Measurements from ENCODE around the gene PPP1R7.
A peak's percentile ranks its signal among the peaks of the same experiment; 100 is the strongest.

The PPP1R7 gene

DNA sequence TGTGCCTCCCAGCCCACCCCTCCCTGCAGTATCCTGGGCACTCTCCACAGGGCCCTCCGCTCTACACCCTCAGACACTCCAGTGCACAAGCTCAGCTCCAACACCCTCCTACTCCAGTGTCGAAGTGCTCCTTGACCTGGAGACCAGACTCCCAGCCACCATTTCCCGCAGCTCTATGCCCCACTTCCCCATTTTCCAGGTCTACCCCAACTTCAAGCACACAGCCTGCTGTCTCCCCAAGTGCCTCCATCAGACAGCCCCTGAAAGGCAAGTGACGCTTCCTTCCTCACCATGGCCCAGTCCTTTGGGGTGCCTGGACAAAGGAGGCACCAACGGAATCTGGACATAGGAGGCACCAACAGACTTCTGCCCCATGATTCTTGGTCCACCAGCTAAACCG, 8.2 kb upstream of the PPP1R7 start:
- DNase-seq, result no peak

DNA sequence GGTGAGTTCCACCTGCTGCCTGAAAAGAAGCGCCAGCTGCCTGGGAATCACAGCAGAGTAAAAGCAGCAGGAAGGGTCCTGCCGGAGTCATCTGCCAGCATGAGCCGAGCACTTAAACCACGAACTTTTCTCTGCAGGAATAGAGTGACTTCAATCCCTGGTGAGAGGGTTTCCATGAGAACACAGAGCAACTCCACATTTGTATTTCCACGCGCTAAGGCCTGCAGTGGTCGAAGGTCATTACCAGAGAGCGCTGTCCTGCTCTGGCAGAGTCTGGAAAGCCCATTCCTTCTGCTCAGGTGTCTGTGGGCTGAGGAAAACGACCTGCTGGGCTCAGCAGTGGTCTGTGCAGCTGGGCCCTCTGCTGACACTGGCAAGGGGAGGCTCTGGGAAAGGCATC, 7.7 kb upstream of the PPP1R7 start:
- no peak for DNase-seq

DNA sequence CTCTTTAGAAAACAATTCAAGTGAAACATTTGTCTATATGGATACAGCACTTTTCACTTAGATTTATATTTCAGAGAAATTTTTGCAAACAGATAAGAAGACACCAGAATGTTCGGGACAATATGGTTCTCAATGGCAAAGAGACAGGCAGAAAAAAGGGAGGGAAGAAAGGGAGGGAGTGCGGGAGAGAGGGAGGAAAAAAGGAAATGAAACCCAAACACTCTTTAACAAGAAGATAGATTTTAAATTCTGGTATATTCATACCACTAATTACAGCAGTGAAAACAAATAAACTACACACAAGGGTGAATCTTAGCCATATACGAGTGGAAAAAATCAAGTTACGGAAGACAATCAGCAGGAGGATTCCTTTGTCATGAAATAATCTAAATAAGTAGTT, 4.0 kb upstream of the PPP1R7 start:
- DNase-seq, result no peak

DNA sequence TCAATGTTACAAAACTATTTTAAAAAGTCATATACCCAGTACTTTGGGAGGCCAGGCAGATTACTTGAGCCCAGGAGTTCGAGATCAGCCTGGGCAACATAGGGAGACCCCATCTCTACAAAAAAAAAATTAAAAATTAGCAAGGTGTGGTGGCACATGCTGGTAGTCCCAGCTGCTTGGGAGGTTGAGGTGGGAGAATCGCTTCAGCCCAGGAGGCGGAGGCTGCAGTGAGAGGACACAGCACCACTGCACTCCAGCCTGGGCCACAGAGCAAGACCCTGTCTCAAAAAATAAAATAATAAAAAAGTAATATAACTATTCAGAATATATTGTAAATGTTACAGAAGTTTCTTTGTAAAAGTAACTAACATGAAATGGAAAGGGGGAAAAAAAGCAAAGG, 2.9 kb upstream of the PPP1R7 start:
- DNase-seq, result no peak

DNA sequence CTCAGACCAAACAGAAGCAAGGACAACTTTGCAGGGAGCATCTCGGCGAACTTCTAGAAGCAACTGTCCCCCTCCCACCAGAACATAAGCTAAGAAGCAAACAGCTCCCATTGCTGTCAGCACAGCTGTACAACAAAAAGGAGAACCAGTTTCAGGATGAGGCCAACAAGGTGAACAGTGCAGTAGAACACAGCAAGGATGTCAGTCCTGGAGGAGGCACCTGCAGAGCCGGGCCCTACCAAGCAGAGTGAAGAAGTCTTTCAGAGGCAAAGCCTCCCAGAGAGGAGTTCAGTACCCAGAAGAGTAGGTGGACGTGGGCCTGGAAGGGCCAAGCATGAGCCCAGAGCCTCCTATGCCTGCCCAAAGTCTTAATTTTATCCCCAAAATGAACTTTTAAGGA, 2.0 kb upstream of the PPP1R7 start:
- DNase-seq, result no peak

DNA sequence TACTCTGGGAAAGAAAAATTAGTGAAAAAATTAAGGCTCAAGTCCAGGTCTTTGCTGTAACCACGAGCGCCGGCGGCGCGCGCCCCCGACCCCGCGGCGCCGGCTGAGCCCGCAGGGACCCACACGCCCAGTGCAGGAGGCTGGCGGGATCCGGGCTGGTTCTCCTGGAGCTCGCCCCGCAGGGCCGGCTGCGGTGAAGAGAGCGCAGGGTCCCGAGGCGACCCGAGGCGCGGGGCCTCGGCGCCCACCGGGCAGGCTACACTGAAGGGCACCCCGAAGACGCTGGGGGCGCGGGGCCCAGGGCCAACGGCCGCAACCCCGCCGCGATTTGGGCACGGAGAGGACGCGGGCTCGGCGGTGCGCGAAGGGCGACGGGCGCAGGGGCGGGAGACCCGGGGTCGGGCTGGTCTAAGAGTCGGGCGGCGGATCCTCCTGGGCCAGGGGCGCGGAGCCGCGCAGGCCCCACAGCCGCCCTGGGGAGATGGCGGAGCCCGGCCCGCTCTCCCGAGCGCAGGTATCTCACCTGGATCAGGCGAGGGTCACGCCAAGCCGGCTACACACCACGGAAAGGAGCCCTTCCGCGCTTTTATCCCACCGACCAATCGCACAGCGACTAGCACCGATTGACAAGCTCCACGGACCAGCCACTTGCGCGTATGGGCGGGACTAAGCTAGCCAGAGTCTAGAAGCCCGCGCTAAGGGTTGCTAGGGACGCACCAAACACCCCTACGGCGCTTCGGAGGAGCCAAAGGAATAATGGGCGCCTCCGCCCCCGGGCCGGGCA, 1.2 kb upstream of the PPP1R7 start, which contains the start of gene PASK:
Gene PASK, minus strand, starts transcription at position 582 of the 784 bp plus-strand sequence. CDS start 6,440 bp downstream, outside the sequence.
- DNase-seq, result peak; percentile 64

DNA sequence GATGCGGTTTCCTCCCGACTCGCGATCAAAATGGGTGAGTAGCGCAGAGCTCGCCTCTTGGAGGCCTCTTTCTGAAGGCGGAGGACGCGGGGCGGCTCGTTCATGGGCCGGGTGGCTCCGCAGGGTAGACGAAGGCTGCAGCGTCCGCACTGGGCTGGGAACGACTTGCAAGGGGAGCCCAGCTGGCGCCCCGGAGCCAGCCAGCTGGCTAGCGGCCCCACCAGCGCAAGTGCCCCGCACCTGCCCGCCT, 667 bp upstream of the PPP1R7 start:
- DNase-seq, result no peak

DNA sequence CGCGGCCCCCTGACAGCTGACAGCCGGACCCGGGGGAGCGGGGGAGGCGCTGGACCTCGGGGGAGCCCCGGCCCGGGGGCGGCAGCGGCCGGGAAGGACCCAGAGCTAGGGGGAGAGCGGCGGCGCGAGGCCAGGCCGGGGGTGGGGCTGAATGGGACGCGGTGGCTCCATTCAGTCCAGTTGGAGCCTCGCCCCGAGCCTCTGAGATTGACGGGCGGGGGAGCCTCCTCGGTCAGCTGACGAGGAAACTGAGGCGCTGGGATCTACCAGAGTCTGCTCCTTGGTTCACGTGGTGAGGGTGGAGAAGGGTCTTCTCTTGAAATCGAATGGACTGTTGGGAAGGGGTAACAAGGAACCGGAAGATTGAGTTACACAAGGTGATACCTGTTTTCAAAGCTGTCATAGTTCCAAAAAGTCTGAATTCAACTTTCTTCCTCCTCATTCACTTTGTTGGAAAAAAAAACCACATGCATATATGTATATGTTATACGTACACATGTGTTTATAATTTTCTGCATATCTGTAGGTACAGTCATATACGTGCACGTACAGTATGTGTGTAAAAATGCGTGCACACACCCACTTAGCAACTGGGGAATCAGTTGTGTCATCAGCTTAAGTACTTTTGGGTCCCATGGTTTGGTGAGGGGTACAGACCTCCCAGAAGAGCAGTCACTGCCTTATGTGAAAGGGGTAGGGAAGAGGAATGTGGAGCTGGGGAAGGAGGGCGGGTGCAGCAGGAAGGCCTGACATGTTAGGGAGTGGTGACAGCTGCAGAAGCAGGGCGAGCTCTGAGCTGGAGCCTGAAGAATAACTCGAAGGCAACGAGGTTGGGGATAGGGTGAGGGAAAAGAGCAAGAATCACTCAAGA, 628 bp downstream of the PPP1R7 start:
- no peak for DNase-seq

DNA sequence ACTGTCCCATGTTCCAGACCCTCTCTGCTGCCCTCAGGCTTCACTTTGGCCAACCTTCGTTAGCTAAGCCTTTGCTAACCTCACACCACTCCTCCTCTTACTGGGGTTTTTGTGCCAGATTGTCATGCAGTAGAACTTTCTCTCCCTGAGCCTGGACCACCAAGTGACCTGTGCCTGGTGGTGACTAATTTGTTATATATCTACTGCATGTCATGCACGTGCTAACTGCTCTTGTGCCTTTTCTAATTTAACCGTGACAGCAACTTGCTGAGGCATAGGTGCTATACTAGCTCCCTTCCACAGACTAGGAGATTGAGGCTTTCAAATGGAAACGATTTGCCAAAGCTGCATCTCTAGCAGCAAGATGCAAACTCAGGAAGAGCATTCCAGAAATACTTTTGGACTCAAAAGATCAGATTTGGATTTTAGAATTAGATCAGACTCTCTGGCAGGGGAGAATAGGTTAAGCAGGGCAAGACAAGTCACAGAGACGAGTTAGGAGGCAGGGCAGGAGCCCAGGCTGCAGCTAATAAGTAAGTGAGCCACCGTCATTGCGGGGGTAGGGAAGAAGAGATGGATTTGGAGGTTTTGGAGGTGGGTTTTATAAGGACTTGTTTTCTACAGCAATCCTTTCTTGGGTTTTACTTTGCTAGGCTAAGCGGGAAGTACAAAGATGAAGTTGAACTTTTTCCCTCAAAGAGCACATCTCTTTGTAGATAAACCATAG, 1.8 kb downstream of the PPP1R7 start:
- DNase-seq, result no peak

DNA sequence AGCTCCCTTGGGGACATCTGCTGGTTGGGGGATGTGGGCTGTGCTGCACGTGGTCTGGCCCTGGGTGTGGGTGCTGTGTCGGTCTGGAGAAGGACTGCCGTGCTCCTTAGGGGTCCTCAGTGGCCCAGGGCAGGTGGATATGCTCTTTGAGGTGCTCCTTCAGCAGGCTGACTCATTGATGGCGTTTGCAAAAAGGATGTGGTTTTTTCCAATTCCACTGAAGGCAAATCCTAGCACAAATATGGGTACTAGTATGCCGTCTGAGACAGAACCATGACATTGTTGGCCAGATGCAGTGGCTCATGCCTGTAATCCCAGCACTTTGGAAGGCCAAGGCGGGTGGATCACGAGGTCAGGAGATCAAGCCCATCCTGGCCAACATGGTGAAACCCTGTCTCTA, 3.3 kb downstream of the PPP1R7 start:
- DNase-seq, result no peak

DNA sequence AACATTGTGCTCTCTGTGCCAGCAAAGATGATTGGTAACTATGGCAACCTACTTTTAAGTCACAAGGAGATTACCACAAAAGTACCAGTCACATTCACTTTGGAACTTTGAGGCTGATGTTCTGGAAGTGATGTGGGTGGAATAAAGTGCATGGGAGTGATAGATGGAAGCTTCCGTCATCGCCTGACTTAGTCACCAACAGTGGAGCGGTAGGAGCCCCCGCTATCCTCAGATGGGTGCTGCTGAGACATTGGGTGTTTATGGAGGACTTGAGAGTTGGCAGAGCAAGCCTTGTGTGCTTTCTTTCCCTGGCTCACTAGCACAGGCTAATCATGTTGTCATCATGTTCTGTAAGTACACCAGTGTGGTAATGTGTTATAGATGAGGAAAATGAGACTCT, 4.6 kb downstream of the PPP1R7 start:
- DNase-seq, result no peak

DNA sequence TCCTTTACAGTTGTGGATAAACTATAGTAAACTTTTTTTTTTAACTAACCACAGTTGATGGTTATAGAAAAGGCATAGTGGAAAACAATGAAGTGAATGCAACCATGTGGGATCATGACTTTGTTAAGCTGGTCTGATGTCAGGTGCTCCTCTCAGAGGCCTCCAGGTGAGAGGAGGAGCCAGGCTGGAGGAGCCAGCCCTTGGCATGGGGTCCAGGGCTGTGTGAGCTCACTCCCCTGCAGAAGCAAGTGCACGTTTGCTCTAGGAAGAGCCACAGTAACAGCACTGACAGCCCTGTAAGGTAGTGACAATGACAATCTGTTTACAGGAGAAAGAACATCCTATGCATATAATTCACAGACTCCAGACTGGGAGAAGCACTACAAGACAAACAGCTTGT, 5.7 kb downstream of the PPP1R7 start:
- no peak for DNase-seq

DNA sequence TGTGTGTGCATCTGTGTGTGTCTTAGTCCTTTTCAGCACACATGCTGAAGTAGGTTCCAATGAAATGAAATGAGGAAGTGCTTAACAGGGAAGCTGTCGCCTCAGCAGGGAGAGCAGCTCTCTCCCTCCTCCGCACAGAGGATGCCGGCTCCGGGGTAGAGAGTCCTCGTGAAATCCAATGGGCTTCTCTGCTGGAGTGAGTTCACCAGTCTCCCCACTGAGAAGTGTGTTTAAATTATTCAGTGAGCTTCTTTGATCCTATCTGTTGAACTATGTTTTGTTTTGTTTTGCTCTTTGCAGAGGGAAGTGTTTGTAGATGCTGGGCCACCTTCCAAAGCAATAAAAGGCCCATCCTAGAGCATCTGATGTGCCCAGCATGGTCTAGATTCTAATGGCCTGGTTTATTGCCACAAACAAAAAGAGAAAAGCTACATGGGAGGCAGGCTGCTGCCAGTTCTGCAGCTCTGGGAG, 6.7 kb downstream of the PPP1R7 start:
- no peak for DNase-seq

DNA sequence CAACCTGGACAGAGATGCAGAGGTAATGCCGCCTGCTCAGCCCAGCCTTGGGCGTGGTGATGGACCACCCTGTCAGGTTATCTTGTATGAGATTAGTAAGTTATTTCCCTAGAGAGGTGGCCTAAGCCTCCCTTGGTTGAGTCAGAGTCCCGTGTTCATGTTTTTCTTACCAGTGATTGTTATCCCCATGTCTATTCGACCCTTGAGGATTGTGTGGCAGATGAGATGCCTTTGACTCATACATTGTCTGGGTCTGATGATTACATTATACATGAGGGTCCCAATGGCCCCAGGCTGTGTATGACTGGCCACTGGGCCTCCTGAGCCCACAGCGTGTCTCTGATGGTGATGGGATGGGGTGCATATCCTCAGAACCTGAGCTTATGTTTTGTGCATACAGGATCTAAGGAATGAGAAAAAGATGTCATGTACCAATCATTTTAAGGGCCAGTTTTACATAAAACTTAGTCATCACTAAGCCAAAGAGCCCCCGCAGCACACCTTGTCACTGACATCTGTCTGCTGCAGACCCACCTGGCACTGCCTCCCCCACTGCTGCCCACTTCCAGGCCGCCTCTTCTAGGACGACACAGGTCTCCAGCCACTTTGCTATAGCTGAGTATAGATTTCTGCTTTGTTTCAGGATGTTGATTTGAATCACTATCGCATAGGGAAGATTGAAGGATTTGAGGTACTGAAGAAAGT, 7.7 kb downstream of the PPP1R7 start:
- no peak for DNase-seq

DNA sequence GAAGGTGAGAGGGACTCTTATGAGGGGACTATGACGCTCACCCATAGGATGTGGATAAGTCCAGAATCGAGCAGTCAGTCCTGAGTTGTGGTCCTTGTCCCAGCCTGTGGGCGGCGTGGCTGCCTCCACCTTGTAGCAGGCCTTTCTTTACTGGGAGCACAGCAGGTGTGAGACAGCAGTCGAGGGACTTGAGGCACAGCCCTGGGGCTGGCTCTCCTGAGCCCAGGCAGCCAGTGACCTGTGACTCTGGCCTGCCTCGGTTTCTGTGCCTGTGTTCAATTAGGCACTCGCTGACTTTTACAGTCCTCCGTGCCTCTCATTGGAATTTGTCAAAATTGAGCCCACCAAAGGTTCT, 8.3 kb downstream of the PPP1R7 start:
- DNase-seq, result no peak

DNA sequence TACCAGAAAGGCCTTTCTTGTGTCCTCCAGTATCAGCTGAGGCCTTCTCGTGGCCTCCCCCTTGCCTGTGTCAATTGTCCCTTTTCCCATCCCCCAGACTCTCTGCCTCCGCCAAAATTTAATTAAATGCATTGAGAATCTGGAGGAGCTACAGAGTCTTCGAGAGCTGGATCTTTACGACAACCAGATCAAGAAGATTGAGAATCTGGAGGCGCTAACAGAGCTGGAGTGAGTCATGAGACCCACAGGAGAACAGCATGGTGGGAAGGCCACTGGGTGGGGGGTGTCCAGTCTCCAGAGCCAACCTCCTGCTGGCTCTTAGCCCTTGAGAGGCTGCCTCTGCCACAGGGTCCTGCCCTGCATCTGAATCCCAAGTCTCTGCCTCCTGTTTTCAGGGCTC, 8.8 kb downstream of the PPP1R7 start:
- DNase-seq, result no peak

DNA sequence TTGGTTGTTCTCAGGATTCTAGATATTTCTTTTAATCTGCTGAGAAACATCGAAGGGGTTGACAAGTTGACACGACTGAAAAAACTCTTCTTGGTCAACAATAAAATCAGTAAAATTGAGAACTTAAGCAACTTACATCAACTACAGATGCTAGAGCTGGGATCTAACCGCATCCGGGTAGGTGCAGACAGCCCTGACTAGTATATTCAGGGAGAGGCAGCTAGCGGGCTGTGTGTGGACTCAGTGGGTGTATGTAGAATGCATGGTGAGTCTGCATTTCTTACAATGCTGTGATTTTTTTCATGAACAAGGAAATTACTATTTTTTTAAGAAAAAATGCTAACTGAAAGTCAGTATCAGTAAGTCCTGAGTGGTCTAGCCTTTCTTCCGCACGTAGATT, 10.1 kb downstream of the PPP1R7 start:
- no peak for DNase-seq

DNA sequence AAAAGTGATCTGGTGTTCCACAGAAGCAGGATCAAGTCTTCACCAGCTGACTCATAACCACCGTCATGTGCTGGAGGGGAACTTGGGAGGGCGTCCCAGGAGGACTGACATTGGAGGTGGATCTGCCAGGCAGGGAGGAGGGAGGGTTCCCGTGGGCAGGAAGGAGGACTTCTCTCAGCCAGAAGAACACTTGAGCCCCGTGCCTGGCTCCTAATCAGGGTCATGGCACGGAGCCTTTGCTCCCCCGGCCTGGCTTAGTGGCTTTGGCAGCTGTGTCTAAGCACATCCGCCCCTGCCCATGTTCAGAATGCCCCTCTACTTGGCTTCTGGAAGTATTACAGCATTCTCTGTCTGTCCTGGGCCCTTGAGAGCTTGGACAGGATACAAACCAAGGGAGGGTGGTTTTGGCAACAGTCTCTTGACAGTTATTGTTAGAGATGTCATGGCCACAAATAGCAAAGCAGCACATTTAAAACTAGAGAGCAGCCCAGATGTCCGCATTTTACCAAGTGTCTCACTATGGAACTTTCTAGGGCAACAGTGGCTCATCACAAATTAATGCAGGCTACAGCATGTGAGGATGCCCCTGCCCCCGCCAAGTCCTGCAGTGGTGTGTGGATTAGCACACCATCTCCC, 11.5 kb downstream of the PPP1R7 start:
- DNase-seq, result no peak

DNA sequence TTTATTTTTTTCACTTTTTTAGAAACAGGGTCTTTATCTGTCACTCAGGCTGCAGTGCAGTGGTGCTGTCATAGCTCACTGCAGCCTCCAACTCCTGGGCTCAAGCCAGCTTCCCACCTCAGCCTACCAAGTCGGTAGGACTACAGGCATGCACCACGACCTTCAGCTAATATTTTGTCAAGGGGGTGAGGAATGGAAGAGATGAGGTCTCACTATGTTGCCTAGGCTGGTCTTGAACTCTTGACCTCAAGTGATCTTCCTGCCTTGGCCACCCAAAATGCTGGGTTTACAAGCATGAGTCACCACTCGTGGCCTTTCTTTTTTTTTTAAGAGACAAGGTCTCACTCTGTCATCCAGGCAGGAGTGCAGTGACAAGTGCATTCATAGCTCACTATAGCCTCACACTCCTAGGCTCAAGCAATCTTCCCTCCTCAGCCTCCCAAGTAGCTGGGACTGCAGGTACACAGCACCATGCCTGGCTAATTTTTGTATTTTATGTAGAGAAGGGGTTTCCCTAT, 13.4 kb downstream of the PPP1R7 start:
- no peak for DNase-seq

DNA sequence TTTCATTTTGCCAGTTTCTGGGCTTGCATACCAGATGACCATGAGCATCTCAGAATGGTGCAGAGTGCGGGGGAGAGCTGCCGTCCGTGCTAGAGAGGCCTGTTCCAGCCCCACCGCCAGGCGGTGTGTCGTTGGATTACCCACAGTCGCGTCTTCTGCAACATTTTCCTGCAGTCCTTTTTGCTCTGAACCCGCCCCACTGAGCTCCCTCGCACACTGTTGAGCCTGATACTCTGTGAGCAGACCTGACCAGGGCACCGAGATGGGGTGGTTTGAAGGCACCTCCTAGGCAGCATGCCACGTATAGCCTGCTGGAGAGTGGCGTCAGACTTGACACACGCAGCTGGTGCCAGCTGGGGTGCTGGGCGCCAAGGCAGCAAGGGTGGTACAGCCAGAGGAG, 18.1 kb downstream of the PPP1R7 start:
- DNase-seq, result no peak

DNA sequence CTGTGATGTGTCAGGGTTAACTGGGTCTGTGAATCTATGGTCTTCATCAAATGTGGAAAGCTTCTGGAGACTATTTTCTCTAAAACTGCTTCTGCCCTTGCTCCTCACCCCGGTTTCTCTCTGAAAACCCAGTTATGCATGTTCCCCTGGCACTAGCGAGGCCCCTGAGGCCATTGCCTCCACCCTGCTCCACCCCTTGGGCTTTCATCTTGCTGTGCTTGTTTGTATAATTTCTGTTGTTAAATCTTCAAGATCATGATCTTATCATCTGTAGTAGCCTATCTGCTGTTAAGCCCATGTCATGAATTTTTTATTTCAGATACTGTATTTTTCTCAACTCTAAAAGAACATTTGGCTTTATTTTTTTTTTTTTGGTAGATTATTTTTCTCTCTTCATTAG, 23.3 kb downstream of the PPP1R7 start:
- DNase-seq, result no peak

DNA sequence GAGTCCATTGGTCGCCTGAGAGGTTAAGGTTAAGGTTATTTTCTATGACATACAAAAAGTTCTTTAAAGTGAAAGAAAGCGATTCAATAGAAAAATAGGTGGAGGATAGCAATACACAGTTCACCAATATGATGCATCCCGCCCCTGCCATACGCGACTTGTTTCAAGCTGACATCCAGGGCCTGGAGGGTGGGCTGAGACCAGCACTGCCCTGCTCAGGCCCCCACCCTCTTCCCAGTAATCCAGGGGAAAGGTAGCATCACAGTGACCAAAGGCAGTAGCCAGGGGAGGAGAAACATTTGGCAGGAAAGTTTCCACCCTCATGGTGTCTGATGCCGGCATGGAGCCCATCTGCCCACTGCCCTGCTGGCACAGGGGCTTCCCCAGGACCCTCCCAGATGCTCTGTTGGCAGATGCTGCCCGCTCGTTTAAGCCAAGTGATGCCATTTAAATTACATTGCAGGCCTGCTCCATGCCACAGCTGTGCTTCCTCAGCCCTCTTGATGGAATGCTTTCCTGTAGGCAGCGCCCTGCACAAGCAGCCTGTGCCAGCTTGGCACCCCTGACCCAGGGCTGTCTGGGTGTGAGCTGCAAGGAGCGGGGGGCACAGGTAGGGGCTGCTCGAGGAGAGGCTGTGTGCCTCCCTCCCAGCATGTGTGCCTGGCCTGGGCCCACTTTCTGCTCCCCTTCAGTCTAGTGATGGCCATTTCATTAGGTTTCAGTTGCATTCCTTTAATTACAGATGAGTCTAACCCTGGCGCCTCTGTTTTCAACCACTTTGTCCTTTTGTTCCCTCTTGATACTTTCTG, 27.5 kb downstream of the PPP1R7 start:
- DNase-seq, result no peak
